Natural killer cell (primary cell): ENCODE measurements around the gene ZFAND2B. TPM values are rescaled to one million over a fixed set of nuclear protein-coding genes. Genes with fewer than 3 reads are reported as not detected.

ENCODE experiments used
- ATAC-seq, 3 donors: fragments of 150-1000 bp in 2 of 3; fragments of 200-7000 bp in 1 of 3; cut with Tn5 transposase; 1 replicate in 1 of 3; 2 replicates in 2 of 3; pipeline ENCODE4 v1.10.0; 2021; ENCODE audit warnings: mild to moderate bottlenecking in 2 of 3, moderate library complexity in 2 of 3
- DNase-seq, 2 donors: peaks; one replicate each; pipeline versions ENCODE4 v3.0.0 to v3.0.0-alpha.2; 2013 to 2021; ENCODE audit warnings: mixed read lengths in 1 of 2
- H3K27ac ChIP-seq: one replicate; pipeline ENCODE4 v1.5.1; 2013; ENCODE audit warnings: mild to moderate bottlenecking, low read length
- H3K27me3 ChIP-seq: one replicate; pipeline ENCODE4 v1.6.1; 2013; ENCODE audit warnings: low read length; ENCODE audit not compliant: control insufficient read depth, insufficient read depth
- H3K36me3 ChIP-seq: one replicate; pipeline ENCODE4 v1.6.1; 2013; ENCODE audit warnings: low read length; ENCODE audit not compliant: control insufficient read depth, insufficient read depth
- H3K4me1 ChIP-seq: one replicate; pipeline ENCODE4 v1.6.1; 2013; ENCODE audit warnings: low read length; ENCODE audit not compliant: control insufficient read depth, insufficient read depth
- H3K4me3 ChIP-seq: one replicate; pipeline ENCODE4 v1.5.1; 2013; ENCODE audit warnings: low read length
- H3K9me3 ChIP-seq: one replicate; pipeline ENCODE4 v1.6.1; 2013; ENCODE audit warnings: low read length; ENCODE audit not compliant: control insufficient read depth, insufficient read depth
- H3K27ac Mint-ChIP-seq, 2 donors: one replicate each; pipeline ENCODE4 v1.8.0; 2022; ENCODE audit warnings: mild to moderate bottlenecking in 2 of 2, mixed read lengths in 2 of 2, moderate library complexity in 1 of 2
- H3K27me3 Mint-ChIP-seq, 2 donors: one replicate each; pipeline ENCODE4 v1.8.0; 2022; ENCODE audit warnings: low read depth in 2 of 2, mixed read lengths in 2 of 2
- H3K36me3 Mint-ChIP-seq: one replicate; pipeline ENCODE4 v1.8.0; 2022; ENCODE audit warnings: mixed read lengths
- H3K4me1 Mint-ChIP-seq, 2 donors: one replicate each; pipeline ENCODE4 v1.8.0; 2022; ENCODE audit warnings: mixed read lengths in 2 of 2
- H3K4me3 Mint-ChIP-seq: one replicate; pipeline ENCODE4 v1.8.0; 2022; ENCODE audit warnings: mild to moderate bottlenecking, moderate library complexity, mixed read lengths
- H3K9me3 Mint-ChIP-seq, 2 donors: one replicate each; pipeline ENCODE4 v1.8.0; 2022; ENCODE audit warnings: mixed read lengths in 2 of 2
- CTCF ChIP-seq: fragments of 200-600 bp; IDR thresholded peaks from one replicate; pipeline ENCODE4 v1.8.0; 2022; ENCODE audit warnings: antibody characterized with exemption
- WGBS: methylation state at CpG from one replicate; pipeline ENCODE4 v1.1.7; 2013; ENCODE audit warnings: missing lambda C conversion rate; ENCODE audit not compliant: insufficient coverage; 5-methylcytosine and 5-hydroxymethylcytosine counted together
- intact Hi-C: fragments of 100-400 bp; cut with micrococcal nuclease; formaldehyde crosslinking; loops from one replicate; pipeline ENCODE4 v1.14.2; 2022
- total RNA-seq, 4 donors: library from RNA; stranded (reverse); fragments of 120-200 nt in 1 of 4; gene quantifications; one replicate each; pipeline versions ENCODE4 v1.2.3 to v1.2.4, GENCODE V29; 2013 to 2022

ZFAND2B gene
- total RNA-seq, 3 donors from 2014 or later (not counting 1 experiment from before 2014, with no cell fraction given) = 67.6 to 84.0 (median 83.4) TPM

- Mint-ChIP-seq H3K27ac (peak overlapping the region; percentile 86 to 98), H3K36me3 (no peaks in the 10 kb centered on the region), H3K27me3 (peaks cover 0 to 3% of the 10 kb centered on the region in 2 donors), H3K4me1 (peaks cover 52 to 71% of the 10 kb centered on the region in 2 donors), H3K9me3 (no peaks in the 10 kb centered on the region), H3K4me3 (peak overlapping the region; percentile 88)
- H3K4me1 ChIP-seq = peaks cover 73% of the 10 kb centered on the region
- no peaks in the 10 kb centered on the region for H3K27me3 ChIP-seq
- DNase-seq = no peak
- 82% methylated on average over 6 of the region's 6 CpGs for WGBS
- no peak for TF ChIP-seq CTCF
- H3K4me3 ChIP-seq = peak overlapping the region; percentile 93
- no peak for ATAC-seq
- intact Hi-C loops = no loop called here
- H3K36me3 ChIP-seq = peaks cover 40% of the 10 kb centered on the region
- no peaks in the 10 kb centered on the region for H3K9me3 ChIP-seq
- H3K27ac ChIP-seq = peak overlapping the region; percentile 81
Observed at GRCh38 chr2:219251656-219252055, 45.1 kb downstream of the ZFAND2B start.

- no peaks in the 10 kb centered on the region for H3K36me3 Mint-ChIP-seq
- no peak for ATAC-seq
- 74% methylated on average over 4 of the region's 5 CpGs for WGBS
- Histone ChIP-seq H3K4me1 (peaks cover 69% of the 10 kb centered on the region), H3K36me3 (peaks cover 40% of the 10 kb centered on the region), H3K27ac (peak overlapping the region; percentile 81), H3K27me3 (no peaks in the 10 kb centered on the region), H3K4me3 (peak overlapping the region; percentile 93), H3K9me3 (no peaks in the 10 kb centered on the region)
- peaks cover 0 to 3% of the 10 kb centered on the region in 2 donors for H3K27me3 Mint-ChIP-seq
- H3K4me3 Mint-ChIP-seq = peak overlapping the region; percentile 88
- TF ChIP-seq CTCF = no peak
- intact Hi-C loops = no loop called here
- DNase-seq = peak in 1 of 2 donors; percentile 45
- peak overlapping the region; percentile 86 to 98 for H3K27ac Mint-ChIP-seq
- H3K4me1 Mint-ChIP-seq = peaks cover 48 to 67% of the 10 kb centered on the region in 2 donors
- H3K9me3 Mint-ChIP-seq = no peaks in the 10 kb centered on the region
Observed at GRCh38 chr2:219252084-219252483, 45.5 kb downstream of the ZFAND2B start.

GRCh38 chr2:219252570-219252899 lies 46.0 kb downstream of the ZFAND2B start:
- H3K36me3 Mint-ChIP-seq = no peaks in the 10 kb centered on the region
- peaks cover 0 to 3% of the 10 kb centered on the region in 2 donors for H3K27me3 Mint-ChIP-seq
- no peaks in the 10 kb centered on the region for H3K9me3 Mint-ChIP-seq
- WGBS = 2% methylated on average over 9 of the region's 9 CpGs
- Histone ChIP-seq H3K4me3 (peak overlapping the region; percentile 93), H3K27ac (peak overlapping the region; percentile 81), H3K27me3 (no peaks in the 10 kb centered on the region), H3K9me3 (no peaks in the 10 kb centered on the region), H3K36me3 (peaks cover 40% of the 10 kb centered on the region), H3K4me1 (peaks cover 64% of the 10 kb centered on the region)
- no peak for TF ChIP-seq CTCF
- peak in 1 of 2 donors; percentile 63 for DNase-seq
- ATAC-seq = no peak
- H3K27ac Mint-ChIP-seq = peak overlapping the region; percentile 86 to 98
- peak overlapping the region; percentile 88 for H3K4me3 Mint-ChIP-seq
- H3K4me1 Mint-ChIP-seq = peaks cover 43 to 63% of the 10 kb centered on the region in 2 donors
- intact Hi-C loops = no loop called here
